KG1 (cell line): ENCODE data around the gene MYMK.

Source experiments
- DNase-seq: peaks from one replicate; lab custom pipeline; 2025; lab: John Stamatoyannopoulos, UW

MYMK gene

GRCh38 chr9:133468374-133468773, 56.4 kb downstream of the MYMK start:
- DNase-seq = no peak

GRCh38 chr9:133467101-133467500, 57.7 kb downstream of the MYMK start:
- no peak for DNase-seq

DNA sequence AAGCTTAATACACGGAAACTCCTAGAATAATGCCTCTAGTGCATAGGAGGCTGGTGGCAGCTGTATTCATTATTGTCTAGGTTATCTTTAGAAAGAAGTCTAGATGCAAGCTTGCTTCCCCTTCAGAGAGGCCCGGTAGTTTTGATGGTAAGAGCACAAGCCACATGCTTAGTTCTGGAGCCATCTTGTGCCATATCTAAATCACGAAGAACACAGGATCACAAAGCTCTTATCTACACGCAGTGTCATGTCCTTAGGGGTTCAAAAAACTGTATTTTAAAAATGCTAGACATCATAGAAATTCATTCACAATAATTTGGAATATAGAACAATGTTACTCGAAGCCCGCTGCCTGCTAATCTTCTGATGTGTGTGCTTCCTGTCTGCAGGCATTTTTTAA, 58.8 kb downstream of the MYMK start:
- DNase-seq = no peak

GRCh38 chr9:133464638-133465037, 60.1 kb downstream of the MYMK start:
- DNase-seq = no peak
